HG03039 (cell line): ENCODE results near the gene DYNC1LI2.
"Not testable (repeated sequence)": the region's sequence is repeated elsewhere in the genome, so short reads cannot be mapped to it uniquely, and the experiment has no call there.

Source experiments
- ATAC-seq: cut with Tn5 transposase; IDR thresholded peaks from one replicate; pipeline ENCODE4 v1.9.1; 2021; ENCODE audit warnings: mild to moderate bottlenecking, moderate library complexity; ENCODE audit not compliant: unreplicated experiment

DYNC1LI2 gene

DNA sequence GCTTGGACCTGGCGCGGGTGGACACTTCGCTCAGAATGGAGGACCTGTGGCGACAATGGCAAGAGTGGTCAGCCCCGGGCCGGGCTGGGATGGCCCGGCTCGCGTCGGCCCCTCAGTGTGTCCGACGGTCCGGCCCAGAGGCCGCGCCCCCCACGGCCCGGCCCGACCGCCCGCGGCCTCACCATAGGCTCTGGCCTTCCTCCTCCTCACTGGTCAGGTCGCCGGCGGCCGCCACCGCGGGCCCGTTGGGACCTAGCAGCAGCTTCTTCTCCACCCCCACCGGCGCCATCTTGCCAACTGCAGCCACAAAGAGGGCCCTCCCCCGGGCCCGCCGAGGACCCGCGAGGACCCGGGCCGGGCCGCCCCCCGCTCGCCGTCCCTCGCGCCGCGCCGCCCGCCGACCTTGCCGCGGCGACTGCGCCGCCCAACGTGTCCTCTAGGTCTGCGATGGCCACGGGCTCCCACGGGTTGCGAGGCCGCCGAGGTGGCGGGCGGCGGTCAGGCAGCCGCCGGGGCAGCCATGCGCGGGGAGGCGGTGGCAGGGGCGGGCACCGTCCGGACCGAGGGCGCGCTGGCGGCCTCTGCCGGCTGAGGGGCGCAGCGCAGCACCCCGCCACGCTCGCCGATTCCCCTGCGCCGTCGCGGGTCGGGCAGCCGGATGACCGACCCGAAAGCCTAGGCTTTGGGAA is at the start of gene DYNC1LI2:
TSS of gene DYNC1LI2 (minus strand) at position 307 of the 689 bp plus-strand sequence. CDS start at position 289, 18 bp downstream.
- peak; percentile 85 for ATAC-seq

DNA sequence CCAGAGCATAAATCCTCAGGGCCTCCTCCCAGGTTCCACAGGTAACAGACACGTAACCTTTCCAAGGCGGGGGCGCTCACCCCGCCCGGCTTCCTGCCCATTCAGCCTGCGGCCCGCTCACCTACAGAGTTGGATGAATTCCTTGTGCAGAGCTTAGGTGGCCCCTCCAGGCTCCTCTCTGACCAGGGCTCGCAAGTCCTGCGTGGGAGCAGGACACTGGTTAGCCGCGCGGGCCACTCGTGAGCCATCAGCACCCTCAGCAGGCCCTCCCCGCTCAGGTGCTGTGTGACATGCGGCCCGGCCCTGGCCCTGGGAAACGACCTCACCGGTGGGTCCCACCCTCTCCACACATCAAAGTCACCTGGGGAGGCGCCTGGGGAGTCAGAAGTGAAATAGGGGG is 49.4 kb upstream of the DYNC1LI2 start:
- ATAC-seq = no peak

DNA sequence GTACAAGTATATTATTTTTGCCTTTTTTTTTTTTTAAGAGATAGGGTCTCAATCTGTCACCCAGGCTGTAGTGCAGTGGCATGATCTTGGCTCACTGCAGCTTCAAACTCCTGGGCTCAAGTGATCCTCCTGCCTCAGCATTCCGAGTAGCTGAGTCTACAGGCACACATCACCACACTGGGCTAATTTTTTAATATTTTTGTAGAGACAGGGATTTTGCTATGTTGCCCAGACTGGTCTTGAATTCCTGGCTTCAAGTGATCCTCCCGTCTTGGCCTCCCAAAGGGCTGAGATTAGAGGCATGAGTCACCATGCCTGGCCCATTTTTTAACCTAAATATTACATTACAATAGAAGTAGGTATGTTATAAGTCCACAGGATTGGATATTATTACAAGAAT is 46.8 kb upstream of the DYNC1LI2 start:
- ATAC-seq = no peak

DNA sequence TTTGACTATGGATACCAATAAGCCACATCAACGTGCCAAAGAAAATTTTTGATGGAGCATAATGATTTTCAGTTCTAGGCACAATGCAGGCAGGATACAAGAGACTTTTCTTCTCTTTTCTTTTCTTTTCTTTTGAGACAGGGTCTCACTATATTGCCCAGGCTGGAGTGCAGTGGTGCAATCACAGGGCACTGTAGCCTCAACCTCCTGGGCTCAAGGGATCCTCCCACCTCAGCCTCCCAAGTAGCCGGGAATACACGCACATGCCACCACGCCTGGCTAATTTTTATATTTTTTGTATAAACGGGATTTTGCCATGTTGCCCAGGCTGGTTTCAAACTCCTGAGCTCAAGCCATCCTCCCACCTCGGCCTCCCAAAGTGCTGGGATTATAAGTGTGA is 42.6 kb upstream of the DYNC1LI2 start:
- ATAC-seq = not testable (repeated sequence)

DNA sequence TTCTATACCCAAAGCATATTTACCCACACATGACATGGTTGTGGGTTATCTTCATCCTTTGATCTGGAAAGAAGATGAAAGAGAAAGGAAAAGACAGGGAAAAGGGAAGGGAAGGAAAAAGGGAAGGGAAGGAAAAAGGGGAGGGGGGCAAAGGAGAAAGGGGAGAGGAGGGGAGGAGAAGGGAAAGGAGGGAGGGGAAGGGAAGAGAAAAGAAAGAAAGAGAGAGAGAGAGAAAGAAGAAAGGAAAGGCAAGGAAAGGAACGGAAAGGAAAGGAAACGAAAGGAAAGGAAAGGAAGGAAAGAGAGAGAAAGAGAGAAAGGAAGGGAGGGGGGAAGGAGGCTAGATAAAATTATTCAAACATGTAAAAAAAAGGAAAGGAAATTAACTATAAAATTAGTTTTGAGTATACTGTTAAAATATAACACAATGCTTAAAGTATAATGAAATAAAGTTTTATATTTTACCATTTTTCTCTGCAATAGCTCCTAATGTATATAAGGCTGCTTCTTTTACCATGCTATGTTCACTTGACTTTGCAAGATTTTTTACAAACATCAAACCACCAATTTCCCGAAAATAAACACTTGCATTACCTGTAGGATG is 38.8 kb upstream of the DYNC1LI2 start:
- no peak for ATAC-seq

DNA sequence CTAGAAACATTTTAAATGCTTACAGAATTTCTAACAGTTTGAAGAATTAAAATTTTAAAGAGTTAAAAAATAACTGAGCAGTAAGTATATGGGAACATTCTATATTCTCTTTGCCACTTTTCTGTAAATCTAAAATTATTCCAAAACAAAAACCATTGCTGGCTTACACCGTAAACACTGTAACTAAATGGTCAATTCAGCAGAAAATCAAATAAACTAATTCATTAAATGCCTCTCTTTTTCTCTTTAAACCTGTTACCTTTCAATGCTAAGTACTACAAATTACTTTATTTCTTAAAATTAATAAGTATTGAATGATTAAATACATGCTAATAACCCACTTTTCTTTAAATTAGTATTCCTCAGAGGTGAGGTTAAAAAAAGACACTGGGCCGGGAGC is 36.0 kb upstream of the DYNC1LI2 start:
- ATAC-seq = no peak

DNA sequence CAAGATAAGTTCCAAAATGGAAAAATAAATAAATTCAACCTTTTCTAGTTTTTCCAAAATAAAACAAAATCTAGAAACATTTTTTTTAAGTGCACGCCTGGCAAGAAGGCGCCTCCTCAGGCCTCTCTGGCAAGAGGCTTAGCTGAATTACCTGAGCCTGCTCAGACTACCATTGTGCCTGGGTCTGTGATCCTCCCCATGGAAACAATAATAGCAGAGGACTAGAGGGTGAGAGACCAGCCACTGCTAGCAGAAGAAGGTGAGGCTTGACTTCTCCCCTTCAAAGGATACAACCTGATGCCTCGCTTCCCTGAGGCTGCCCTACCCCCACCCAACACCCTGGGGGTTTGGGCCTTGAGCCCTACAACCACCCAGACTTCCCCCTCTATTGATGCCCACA is 35.1 kb upstream of the DYNC1LI2 start:
- no peak for ATAC-seq

DNA sequence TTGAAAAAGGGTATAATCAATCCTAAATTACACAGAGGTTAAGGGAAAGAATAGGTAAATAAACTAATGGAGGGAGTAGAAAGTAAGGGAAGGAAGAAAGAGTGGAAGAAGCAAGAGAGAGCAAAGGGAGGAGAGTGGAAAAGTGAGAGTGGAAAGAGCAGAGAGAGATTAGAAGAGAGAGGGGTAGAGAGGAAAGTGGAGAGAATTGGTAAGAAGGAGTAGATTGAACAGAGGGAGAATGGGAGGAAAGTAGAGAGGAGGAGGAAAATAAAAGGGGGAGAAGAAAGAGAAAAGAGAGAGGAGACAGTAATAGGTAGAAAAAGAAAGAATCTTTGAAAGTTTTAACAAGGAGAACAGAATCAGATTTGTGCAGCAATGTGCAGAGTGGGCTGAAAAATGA is 25.0 kb upstream of the DYNC1LI2 start:
- no peak for ATAC-seq

DNA sequence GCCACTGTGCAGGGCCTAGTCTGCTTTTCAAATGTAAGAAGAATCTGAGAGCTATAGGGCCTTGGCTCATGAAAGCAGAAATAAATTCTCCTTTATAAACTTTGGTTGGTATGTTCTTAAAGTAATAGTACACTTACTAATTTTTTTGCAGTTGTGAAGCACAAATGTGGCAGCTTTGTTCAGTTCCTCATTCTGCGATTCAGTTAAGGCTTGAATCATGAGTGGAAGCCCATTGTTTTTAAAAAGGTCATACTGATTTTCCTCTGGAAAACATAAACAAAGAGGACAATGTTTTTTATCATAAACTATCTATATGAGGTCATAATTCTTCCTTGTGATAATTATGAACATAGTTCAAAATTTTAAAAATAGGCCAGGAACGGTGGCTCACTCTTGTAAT is 23.6 kb upstream of the DYNC1LI2 start:
- ATAC-seq = no peak

DNA sequence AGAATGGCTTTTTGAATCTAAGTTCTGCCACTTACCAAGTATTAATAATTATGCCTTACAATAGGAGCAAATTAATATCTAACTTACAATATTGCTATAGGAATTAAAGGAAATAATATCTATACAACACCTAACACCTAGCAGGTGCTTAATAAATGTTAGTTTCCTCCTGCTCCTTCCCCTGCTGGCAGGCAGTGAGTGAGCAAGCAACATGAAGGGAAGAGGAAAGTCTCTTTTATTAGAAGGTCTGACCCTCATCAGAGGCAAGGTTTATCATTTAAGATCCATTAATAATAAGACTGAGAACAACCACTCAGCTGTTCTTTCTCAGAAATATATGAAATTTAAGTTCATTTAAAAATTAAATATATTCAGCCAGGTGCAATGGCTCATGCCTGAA is 6.7 kb upstream of the DYNC1LI2 start:
- no peak for ATAC-seq

DNA sequence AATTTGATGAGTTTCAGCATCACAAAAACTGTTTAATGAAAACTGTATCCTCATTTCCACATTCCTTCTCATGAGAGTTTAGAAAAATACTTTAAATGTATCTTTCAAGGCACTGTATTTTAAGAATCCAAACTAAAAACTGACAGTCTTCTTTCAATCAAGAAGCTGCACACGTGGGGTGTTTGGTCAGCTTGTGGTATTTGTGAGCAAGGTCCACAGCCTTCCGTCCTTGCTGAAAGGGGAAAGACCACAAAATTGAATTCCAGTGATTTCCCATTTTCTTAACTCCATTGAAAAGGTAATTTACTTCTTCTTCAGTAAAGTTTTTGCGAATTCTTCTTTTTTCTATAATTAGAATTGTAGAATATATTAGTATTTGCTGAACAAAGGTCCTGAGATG is 3.4 kb upstream of the DYNC1LI2 start:
- no peak for ATAC-seq

DNA sequence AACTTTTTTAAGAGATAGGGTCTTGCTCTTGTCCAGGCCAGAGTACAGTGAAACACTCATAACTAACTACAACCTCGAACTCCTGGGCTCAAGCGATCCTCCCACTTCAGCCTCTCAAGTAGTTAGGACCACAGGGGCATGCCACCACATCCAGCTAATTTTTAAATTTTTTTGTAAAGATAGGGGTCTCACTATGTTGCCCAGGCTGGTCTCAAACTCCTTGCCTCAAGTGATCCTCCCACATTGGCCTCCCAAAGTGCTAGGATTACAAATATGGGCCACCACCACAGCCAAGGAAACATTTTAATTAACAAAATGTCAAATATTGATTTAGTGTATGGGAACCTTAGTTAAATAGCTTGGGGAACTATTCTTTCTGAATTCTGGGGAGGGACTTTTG is 2.8 kb upstream of the DYNC1LI2 start:
- no peak for ATAC-seq

DNA sequence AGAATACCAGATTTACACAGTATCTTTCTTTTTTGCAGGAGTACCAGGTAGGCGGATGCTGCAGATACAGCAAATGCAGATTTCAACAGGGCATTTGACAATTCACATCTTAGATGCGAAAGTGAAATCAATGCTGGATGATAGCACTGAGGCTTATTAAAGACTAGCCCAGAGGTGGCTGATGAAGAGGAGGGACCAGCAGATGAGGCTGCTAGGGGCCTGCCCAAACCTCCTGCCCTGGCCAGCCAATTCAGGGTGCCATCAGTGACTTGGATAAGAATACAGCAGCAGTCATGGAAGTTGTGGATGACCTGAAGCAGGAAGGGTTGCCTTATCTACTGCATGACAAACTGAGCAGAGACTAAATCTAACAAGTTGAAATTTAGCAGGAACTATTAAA is 1.5 kb upstream of the DYNC1LI2 start:
- no peak for ATAC-seq

DNA sequence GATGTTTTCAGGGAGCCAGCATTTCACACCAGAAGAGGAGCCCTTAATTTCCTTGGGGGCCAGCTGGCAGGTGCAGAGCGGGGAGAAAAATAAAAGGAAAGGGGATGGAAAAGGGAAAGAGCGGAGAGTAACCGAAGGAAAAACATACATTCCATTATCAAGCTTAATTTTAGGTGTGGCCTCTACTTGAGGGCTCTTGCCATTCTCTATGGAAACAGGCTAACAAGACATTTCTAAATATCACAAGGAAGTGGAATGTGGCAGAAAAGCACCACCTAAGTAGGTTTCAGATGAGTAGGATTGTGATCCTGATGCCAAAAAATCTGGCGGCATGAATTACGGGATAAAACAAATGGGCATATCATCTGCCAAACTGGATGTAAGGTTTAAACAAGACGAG is 970 bp upstream of the DYNC1LI2 start:
- ATAC-seq = no peak

DNA sequence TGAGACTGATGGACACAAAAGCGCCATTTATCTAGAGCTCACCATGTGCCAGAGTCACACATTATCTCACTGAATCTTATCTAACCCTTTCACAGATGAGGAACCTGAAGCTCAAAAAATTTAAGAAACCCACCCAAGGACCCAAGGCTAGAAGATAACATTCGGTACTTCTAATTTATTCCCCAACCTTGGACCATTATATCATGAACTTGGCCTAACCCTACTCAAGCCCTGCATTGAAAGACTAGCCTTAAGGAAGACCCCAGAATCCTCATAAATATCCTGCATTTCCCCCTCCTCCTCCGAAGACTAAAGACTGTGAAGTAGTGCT is 548 bp upstream of the DYNC1LI2 start:
- no peak for ATAC-seq

DNA sequence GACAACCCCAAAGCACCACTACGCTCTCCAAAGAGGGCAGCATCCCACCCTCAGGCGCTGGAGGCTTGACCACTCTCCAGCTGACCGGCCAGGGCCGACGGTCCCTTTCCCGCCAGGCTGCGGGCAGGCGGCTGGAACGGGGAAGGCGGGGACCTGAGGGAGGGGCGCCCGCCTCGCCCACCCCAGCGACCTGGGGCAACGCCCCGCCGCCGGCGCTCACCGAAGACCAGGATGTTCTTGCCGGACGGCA is 431 bp downstream of the DYNC1LI2 start:
- ATAC-seq = peak; percentile 10

DNA sequence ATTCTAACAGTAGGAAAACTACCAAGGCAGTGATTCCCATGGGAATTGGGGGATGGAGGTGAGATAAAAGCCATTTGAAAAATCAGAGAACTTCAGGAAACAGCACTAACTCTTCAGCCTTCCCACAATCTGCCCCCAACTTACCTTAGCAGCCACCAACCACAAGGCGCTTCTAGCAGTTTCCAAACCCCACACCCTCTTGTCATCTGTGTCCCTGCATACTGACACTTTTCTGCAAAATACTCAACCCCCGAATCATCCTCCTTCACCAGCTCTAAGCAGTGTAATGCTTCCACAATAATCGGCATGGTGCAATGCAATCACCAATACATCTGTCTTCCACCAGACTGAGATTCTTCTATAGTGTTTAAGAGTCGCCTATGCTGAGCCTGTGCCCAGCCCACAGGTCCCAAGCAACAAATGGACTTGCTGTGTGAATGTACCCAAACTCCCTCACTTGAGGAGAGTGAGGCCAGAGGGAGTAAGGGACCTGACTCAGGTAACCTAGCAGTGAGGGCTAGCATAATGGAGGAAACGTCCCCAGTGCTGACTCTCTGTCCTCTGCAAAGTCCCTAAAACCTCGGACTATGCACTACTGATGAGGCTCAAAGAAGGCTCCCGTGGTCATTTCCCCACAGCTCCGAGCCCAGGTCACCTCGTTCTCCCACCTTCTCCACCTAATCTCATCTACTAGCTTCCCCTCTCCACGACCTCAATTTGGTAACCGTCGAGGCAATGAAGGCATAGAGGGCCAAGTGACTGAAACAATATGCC is 943 bp downstream of the DYNC1LI2 start:
- no peak for ATAC-seq

DNA sequence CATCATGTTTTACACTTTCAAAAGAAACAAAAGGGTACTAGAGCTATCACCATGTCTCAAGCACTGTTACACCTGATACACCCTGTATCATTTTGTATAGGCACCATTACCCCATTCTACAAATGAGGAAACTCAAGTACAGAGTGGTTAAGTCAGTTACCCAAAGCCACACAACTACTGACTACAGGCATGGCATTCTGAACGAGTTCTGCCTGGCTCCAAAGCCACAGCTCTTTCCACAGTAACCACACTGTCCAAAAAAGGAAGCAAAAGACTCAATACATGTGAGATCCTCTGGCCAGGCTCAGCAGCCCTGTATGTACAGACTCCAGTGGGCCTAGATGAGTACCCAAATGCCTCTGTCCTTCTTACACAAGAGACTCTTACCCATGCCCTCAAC is 4.7 kb downstream of the DYNC1LI2 start:
- ATAC-seq = no peak

DNA sequence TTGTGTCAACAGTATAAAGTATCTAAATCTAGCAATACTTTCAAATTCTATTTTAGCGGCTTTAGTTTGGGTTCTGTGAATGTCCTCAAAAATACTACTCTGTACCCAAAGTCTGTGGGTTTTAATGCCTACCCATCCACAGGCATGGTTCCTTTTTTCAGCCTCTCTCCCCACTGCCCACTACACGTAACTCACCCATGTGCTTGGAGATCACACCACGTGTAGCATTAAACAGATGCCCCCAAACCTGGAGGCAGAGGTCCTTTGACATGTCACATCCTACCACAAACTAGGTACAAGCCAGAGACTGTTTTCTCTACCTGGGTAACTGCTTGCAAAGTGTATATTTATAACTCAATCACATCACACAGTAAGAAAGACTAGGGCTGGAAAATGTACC is 5.4 kb downstream of the DYNC1LI2 start:
- no peak for ATAC-seq

DNA sequence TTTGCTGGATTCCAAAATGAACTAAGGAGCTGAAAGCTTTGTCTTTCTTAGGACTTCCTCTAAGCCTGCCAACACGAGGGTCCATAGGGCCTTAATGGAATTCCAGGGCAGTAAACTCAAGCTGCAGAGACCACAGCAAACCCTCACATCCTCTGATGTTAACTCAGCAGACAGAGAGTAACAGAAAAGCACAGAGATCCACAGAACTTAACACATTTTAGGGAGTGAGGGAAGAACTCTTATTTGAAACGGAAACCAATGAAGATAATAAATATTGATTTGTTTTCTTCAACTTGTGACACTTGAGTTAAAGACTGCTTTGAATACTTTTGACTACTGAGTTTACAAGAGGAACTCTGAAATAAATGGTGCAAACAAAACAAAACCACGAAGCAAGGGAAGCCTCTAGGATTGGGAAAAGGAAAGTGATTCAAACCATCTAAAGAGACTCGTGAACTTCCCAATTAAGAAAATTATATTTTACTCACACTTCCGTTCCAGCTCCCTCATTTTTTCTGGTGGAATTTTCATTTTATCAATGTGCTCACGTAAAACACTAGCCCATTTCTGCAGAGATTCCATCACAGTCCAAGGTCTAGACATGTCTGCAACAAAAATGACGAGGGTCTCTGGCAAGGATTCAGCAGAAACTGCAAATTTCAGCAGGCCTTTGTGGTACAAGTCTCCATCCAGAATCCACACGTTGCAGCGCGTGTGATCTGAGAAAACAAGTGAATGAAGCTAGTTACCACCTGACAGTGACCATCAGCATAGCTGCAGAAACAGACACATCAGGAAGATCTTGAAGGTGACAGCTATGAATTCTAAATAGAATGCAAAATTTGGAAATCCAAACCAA is 9.2 kb downstream of the DYNC1LI2 start:
- ATAC-seq = no peak

DNA sequence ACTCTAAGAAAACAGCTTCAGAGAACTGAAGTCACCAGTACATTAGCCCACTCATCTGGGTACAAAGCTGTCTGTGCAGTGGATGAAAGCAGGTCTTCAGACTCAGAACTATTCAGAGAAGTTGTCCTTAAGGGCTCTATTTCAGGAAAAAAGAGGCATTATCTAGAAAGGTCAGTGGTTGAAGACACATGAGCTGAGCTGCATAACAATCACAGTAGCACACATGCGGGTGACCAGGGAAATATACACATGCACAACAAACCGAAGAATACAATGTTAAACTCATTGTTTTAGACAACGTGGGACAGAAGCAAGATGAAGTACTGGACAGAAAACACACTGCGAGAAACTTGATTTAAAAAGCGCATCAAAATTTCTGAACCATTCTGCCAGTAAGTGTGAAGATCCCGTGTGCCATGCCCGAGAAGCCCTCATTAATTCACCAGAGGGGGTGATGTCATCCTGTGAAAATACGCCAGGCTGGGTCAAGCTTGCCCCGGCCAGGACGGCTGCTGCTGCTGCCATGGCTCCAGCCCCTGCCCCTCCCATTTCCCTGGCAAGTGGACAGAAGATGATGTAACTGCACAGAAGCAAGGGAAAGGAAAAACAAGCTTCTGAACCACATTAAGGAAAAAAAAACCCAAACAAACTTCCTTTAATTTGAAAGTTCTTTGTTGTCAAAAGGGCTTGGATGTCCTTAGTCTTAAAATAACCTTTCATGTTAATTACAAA is 10.1 kb downstream of the DYNC1LI2 start:
- ATAC-seq = no peak
